OCI-M2 (cell line): ENCODE measurements around the gene UTF1.
"Not testable (repeated sequence)": the region's sequence is repeated elsewhere in the genome, so short reads cannot be mapped to it uniquely, and the experiment has no call there.

Experiments
- DNase-seq: peaks from one replicate; lab custom pipeline; 2025; ENCODE audit not compliant: unreplicated experiment; lab: John Stamatoyannopoulos, UW

Gene UTF1

GRCh38 chr10:133209117-133209516 is 20.9 kb upstream of the UTF1 start:
- no peak for DNase-seq

- no peak for DNase-seq
Observed at GRCh38 chr10:133209641-133210040, 20.4 kb upstream of the UTF1 start.

GRCh38 chr10:133210398-133211140 is 19.4 kb upstream of the UTF1 start:
- no peak for DNase-seq

- DNase-seq: no peak
Observed at GRCh38 chr10:133211141-133211830, 18.7 kb upstream of the UTF1 start.

GRCh38 chr10:133211959-133212852 is 17.8 kb upstream of the UTF1 start:
- no peak for DNase-seq

GRCh38 chr10:133212853-133213494 is 17.0 kb upstream of the UTF1 start:
- no peak for DNase-seq

GRCh38 chr10:133213641-133214467 is 16.2 kb upstream of the UTF1 start:
- DNase-seq: no peak

- DNase-seq: no peak
Observed at GRCh38 chr10:133214468-133215410, 15.3 kb upstream of the UTF1 start.

- DNase-seq: no peak
Observed at GRCh38 chr10:133215586-133215985, 14.4 kb upstream of the UTF1 start.

- no peak for DNase-seq
Observed at GRCh38 chr10:133216776-133217175, 13.2 kb upstream of the UTF1 start.

- no peak for DNase-seq
Observed at GRCh38 chr10:133217800-133218589, 12.0 kb upstream of the UTF1 start.

- no peak for DNase-seq
Observed at GRCh38 chr10:133218891-133219290, 11.1 kb upstream of the UTF1 start.

GRCh38 chr10:133219782-133220181 is 10.2 kb upstream of the UTF1 start:
- no peak for DNase-seq

- DNase-seq: no peak
Observed at GRCh38 chr10:133221331-133221730, 8.7 kb upstream of the UTF1 start.

GRCh38 chr10:133221756-133222155 is 8.3 kb upstream of the UTF1 start:
- not testable (repeated sequence) for DNase-seq

GRCh38 chr10:133224076-133224475 is 5.9 kb upstream of the UTF1 start:
- no peak for DNase-seq

- no peak for DNase-seq
Observed at GRCh38 chr10:133224756-133225372, 5.2 kb upstream of the UTF1 start.

GRCh38 chr10:133225707-133226191 is 4.3 kb upstream of the UTF1 start:
- no peak for DNase-seq
